HEK293 (cell line): ENCODE results near the gene SHROOM1.
A peak's percentile ranks its signal among the peaks of the same experiment; 100 is the strongest.

Experiments
- BCL6B ChIP-seq: fragments of 450-650 bp; formaldehyde crosslinking; IDR thresholded peaks from 2 replicates; pipeline ENCODE4 v1.5.1; 2017; ENCODE audit warnings: missing biosample characterization, missing genetic modification characterization
- HOXA7 ChIP-seq: sonication (generic); formaldehyde crosslinking; IDR thresholded peaks from 2 replicates; pipeline ENCODE4 v1.8.1; 2022; ENCODE audit warnings: missing genetic modification reagents, borderline replicate concordance
- HOXD13 ChIP-seq: sonication (generic); formaldehyde crosslinking; IDR thresholded peaks from 2 replicates; pipeline ENCODE4 v1.8.0; 2022; ENCODE audit warnings: missing genetic modification reagents, borderline replicate concordance
- KLF1 ChIP-seq: fragments of 450-650 bp; formaldehyde crosslinking; IDR thresholded peaks from 2 replicates; pipeline ENCODE4 v1.5.1; 2016; ENCODE audit warnings: missing biosample characterization, missing genetic modification characterization
- KLF7 ChIP-seq: fragments of 450-650 bp; formaldehyde crosslinking; IDR thresholded peaks from 2 replicates; pipeline ENCODE4 v1.5.1; 2016; ENCODE audit warnings: missing biosample characterization, missing genetic modification characterization, borderline replicate concordance
- MEIS1 ChIP-seq: sonication (generic); formaldehyde crosslinking; IDR thresholded peaks from 2 replicates; pipeline ENCODE4 v1.8.1; 2022; ENCODE audit warnings: missing genetic modification reagents, mild to moderate bottlenecking, borderline replicate concordance
- MZF1 ChIP-seq: fragments of 450-650 bp; formaldehyde crosslinking; IDR thresholded peaks from 2 replicates; pipeline ENCODE4 v1.5.1; 2017; ENCODE audit warnings: missing biosample characterization, missing genetic modification characterization, borderline replicate concordance
- SP2 ChIP-seq: fragments of 450-650 bp; formaldehyde crosslinking; IDR thresholded peaks from 2 replicates; pipeline ENCODE4 v1.5.1; 2016; ENCODE audit warnings: missing biosample characterization, missing genetic modification characterization
- ZBTB48 ChIP-seq: fragments of 450-650 bp; formaldehyde crosslinking; IDR thresholded peaks from 2 replicates; pipeline ENCODE4 v1.5.1; 2016; ENCODE audit warnings: missing biosample characterization, missing genetic modification characterization
- ZFHX2 ChIP-seq: fragments of 450-650 bp; formaldehyde crosslinking; conservative IDR thresholded peaks from 2 replicates; pipeline ENCODE4 v1.5.1; 2016; ENCODE audit warnings: missing biosample characterization, missing genetic modification characterization
- ZNF146 ChIP-seq: fragments of 450-650 bp; formaldehyde crosslinking; IDR thresholded peaks from 2 replicates; pipeline ENCODE4 v1.5.1; 2016; ENCODE audit warnings: missing biosample characterization, missing genetic modification characterization
- ZNF184 ChIP-seq: fragments of 450-650 bp; IDR thresholded peaks from 2 replicates; pipeline ENCODE4 v1.5.1; 2018; ENCODE audit warnings: missing biosample characterization, mild to moderate bottlenecking, missing genetic modification characterization
- ZNF19 ChIP-seq: fragments of 450-650 bp; formaldehyde crosslinking; IDR thresholded peaks from 2 replicates; pipeline ENCODE4; 2016; ENCODE audit warnings: missing biosample characterization, missing genetic modification characterization, low read depth
- ZNF202 ChIP-seq: fragments of 450-650 bp; formaldehyde crosslinking; IDR thresholded peaks from 2 replicates; pipeline ENCODE4 v1.5.1; 2016; ENCODE audit warnings: missing biosample characterization, missing genetic modification characterization, borderline replicate concordance
- ZNF26 ChIP-seq: fragments of 450-650 bp; formaldehyde crosslinking; IDR thresholded peaks from 2 replicates; pipeline ENCODE4 v1.5.1; 2016; ENCODE audit warnings: missing biosample characterization, missing genetic modification characterization
- ZNF324 ChIP-seq: fragments of 450-650 bp; formaldehyde crosslinking; IDR thresholded peaks from 2 replicates; pipeline ENCODE4 v1.5.1; 2016; ENCODE audit warnings: missing biosample characterization, missing genetic modification characterization
- ZNF354C ChIP-seq: fragments of 450-650 bp; formaldehyde crosslinking; IDR thresholded peaks from 2 replicates; pipeline ENCODE4 v1.5.1; 2016; ENCODE audit warnings: missing biosample characterization, missing genetic modification characterization, low read depth, borderline replicate concordance
- ZNF645 ChIP-seq: fragments of 450-650 bp; formaldehyde crosslinking; IDR thresholded peaks from 2 replicates; pipeline ENCODE4; 2016; ENCODE audit warnings: missing biosample characterization, missing genetic modification characterization
- ZNF670 ChIP-seq: fragments of 450-650 bp; formaldehyde crosslinking; IDR thresholded peaks from 2 replicates; pipeline ENCODE4 v1.5.1; 2016; ENCODE audit warnings: missing biosample characterization, missing genetic modification characterization, low read depth
- ZNF707 ChIP-seq: fragments of 450-650 bp; formaldehyde crosslinking; IDR thresholded peaks from 2 replicates; pipeline ENCODE4 v1.5.1; 2016; ENCODE audit warnings: missing biosample characterization, missing genetic modification characterization
- ZNF792 ChIP-seq: fragments of 450-650 bp; formaldehyde crosslinking; IDR thresholded peaks from 2 replicates; pipeline ENCODE4 v1.5.1; 2016; ENCODE audit warnings: missing biosample characterization, missing genetic modification characterization
- TF ChIP-seq, protein P1 (sequence below): fragments of 450-650 bp; formaldehyde crosslinking; IDR thresholded peaks from 2 replicates; pipeline ENCODE4 v1.5.1; 2016; ENCODE audit warnings: missing biosample characterization, missing genetic modification characterization
- TF ChIP-seq, protein P2 (sequence below): fragments of 450-650 bp; formaldehyde crosslinking; conservative IDR thresholded peaks from 2 replicates; pipeline ENCODE4 v1.5.1; 2016; ENCODE audit warnings: low read depth, missing biosample characterization, missing genetic modification characterization
- TF ChIP-seq, protein P3 (sequence below): fragments of 450-650 bp; formaldehyde crosslinking; IDR thresholded peaks from 2 replicates; pipeline ENCODE4 v1.5.1; 2017; ENCODE audit warnings: missing biosample characterization, mild to moderate bottlenecking, missing genetic modification characterization, moderate library complexity
- TF ChIP-seq, protein P4 (sequence below): fragments of 450-650 bp; formaldehyde crosslinking; IDR thresholded peaks from 2 replicates; pipeline ENCODE4 v1.5.1; 2017; ENCODE audit warnings: missing biosample characterization, missing genetic modification characterization

SHROOM1 gene

GRCh38 chr5:132829742-132830435, 558 bp downstream of the SHROOM1 start (continued):
- TF ChIP-seq, protein P1, sequence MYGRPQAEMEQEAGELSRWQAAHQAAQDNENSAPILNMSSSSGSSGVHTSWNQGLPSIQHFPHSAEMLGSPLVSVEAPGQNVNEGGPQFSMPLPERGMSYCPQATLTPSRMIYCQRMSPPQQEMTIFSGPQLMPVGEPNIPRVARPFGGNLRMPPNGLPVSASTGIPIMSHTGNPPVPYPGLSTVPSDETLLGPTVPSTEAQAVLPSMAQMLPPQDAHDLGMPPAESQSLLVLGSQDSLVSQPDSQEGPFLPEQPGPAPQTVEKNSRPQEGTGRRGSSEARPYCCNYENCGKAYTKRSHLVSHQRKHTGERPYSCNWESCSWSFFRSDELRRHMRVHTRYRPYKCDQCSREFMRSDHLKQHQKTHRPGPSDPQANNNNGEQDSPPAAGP (tag by site-specific recombination): peak; percentile 64
- TF ChIP-seq ZNF146 (tag by site-specific recombination): no peak
- TF ChIP-seq, protein P2, sequence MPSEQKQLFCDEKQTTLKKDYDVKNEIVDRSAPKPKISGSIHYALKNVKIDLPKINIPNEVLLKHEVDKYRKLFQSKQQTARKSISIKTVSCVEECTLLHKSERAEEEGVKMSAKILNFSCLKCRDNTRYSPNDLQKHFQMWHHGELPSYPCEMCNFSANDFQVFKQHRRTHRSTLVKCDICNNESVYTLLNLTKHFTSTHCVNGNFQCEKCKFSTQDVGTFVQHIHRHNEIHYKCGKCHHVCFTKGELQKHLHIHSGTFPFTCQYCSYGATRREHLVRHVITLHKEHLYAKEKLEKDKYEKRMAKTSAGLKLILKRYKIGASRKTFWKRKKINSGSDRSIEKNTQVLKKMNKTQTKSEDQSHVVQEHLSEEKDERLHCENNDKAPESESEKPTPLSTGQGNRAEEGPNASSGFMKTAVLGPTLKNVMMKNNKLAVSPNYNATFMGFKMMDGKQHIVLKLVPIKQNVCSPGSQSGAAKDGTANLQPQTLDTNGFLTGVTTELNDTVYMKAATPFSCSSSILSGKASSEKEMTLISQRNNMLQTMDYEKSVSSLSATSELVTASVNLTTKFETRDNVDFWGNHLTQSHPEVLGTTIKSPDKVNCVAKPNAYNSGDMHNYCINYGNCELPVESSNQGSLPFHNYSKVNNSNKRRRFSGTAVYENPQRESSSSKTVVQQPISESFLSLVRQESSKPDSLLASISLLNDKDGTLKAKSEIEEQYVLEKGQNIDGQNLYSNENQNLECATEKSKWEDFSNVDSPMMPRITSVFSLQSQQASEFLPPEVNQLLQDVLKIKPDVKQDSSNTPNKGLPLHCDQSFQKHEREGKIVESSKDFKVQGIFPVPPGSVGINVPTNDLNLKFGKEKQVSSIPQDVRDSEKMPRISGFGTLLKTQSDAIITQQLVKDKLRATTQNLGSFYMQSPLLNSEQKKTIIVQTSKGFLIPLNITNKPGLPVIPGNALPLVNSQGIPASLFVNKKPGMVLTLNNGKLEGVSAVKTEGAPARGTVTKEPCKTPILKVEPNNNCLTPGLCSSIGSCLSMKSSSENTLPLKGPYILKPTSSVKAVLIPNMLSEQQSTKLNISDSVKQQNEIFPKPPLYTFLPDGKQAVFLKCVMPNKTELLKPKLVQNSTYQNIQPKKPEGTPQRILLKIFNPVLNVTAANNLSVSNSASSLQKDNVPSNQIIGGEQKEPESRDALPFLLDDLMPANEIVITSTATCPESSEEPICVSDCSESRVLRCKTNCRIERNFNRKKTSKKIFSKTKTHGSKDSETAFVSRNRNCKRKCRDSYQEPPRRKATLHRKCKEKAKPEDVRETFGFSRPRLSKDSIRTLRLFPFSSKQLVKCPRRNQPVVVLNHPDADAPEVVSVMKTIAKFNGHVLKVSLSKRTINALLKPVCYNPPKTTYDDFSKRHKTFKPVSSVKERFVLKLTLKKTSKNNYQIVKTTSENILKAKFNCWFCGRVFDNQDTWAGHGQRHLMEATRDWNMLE: no peak
- TF ChIP-seq KLF7 (tag by site-specific recombination): no peak; the same call in 1 of the 2 replicates
- no peak for TF ChIP-seq ZFHX2 (tag by site-specific recombination)
- TF ChIP-seq MZF1 (tag by site-specific recombination): no peak
- TF ChIP-seq KLF1 (tag by site-specific recombination): peak; percentile 33; the same call in 1 of the 2 replicates
- TF ChIP-seq ZNF645: no peak
- TF ChIP-seq ZNF19 (tag by site-specific recombination): no peak
- TF ChIP-seq ZNF707: no peak
- no peak for TF ChIP-seq SP2 (tag by site-specific recombination)
- no peak for TF ChIP-seq HOXD13 (CRISPR knock-in tag)
- TF ChIP-seq MEIS1 (CRISPR knock-in tag): no peak
- TF ChIP-seq, protein P3, sequence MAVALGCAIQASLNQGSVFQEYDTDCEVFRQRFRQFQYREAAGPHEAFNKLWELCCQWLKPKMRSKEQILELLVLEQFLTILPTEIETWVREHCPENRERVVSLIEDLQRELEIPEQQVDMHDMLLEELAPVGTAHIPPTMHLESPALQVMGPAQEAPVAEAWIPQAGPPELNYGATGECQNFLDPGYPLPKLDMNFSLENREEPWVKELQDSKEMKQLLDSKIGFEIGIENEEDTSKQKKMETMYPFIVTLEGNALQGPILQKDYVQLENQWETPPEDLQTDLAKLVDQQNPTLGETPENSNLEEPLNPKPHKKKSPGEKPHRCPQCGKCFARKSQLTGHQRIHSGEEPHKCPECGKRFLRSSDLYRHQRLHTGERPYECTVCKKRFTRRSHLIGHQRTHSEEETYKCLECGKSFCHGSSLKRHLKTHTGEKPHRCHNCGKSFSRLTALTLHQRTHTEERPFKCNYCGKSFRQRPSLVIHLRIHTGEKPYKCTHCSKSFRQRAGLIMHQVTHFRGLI (tag by site-specific recombination): peak; percentile 51; the same call in 1 of the 2 replicates
- TF ChIP-seq ZNF792 (tag by site-specific recombination): no peak
- no peak for TF ChIP-seq ZNF202 (tag by site-specific recombination)
- TF ChIP-seq ZNF324 (tag by site-specific recombination): no peak
- TF ChIP-seq ZBTB48: no peak
- TF ChIP-seq BCL6B: no peak
- TF ChIP-seq ZNF354C: no peak
- TF ChIP-seq, protein P4, sequence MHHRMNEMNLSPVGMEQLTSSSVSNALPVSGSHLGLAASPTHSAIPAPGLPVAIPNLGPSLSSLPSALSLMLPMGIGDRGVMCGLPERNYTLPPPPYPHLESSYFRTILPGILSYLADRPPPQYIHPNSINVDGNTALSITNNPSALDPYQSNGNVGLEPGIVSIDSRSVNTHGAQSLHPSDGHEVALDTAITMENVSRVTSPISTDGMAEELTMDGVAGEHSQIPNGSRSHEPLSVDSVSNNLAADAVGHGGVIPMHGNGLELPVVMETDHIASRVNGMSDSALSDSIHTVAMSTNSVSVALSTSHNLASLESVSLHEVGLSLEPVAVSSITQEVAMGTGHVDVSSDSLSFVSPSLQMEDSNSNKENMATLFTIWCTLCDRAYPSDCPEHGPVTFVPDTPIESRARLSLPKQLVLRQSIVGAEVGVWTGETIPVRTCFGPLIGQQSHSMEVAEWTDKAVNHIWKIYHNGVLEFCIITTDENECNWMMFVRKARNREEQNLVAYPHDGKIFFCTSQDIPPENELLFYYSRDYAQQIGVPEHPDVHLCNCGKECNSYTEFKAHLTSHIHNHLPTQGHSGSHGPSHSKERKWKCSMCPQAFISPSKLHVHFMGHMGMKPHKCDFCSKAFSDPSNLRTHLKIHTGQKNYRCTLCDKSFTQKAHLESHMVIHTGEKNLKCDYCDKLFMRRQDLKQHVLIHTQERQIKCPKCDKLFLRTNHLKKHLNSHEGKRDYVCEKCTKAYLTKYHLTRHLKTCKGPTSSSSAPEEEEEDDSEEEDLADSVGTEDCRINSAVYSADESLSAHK (tag by site-specific recombination): no peak
- no peak for TF ChIP-seq ZNF26
- TF ChIP-seq ZNF670: no peak
- no peak for TF ChIP-seq HOXA7 (CRISPR knock-in tag)
- TF ChIP-seq ZNF184 (tag by site-specific recombination): 0 out of 2 replicates have a peak, but pooled peaks have one; percentile 28
